ENCODE measurements around the gene NAT10.

DNA sequence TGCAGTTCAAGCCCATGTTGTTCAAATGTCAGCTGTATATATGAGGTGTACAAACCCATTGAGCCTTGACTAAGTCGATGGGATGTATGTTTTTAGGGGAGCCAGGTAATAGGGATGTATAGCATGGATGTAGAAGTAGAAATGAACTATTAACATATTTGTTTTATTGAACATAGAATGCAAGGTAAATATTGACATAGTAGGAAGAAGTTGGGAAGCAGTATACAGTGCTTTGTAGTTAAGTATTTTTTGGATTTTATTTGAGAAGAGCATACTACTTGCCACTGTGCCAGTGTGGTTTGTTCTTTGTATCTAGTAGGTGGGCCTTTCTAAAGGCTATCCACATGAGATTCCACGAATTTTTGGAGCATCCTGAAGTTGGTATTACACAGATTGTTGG lies 20.8 kb upstream of the NAT10 start:
- TF ChIP-seq, protein P1, sequence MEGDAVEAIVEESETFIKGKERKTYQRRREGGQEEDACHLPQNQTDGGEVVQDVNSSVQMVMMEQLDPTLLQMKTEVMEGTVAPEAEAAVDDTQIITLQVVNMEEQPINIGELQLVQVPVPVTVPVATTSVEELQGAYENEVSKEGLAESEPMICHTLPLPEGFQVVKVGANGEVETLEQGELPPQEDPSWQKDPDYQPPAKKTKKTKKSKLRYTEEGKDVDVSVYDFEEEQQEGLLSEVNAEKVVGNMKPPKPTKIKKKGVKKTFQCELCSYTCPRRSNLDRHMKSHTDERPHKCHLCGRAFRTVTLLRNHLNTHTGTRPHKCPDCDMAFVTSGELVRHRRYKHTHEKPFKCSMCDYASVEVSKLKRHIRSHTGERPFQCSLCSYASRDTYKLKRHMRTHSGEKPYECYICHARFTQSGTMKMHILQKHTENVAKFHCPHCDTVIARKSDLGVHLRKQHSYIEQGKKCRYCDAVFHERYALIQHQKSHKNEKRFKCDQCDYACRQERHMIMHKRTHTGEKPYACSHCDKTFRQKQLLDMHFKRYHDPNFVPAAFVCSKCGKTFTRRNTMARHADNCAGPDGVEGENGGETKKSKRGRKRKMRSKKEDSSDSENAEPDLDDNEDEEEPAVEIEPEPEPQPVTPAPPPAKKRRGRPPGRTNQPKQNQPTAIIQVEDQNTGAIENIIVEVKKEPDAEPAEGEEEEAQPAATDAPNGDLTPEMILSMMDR (IDR thresholded peaks at IDR 0.05): no peak
- no peak for TF ChIP-seq POLR2A (IDR thresholded peaks at IDR 0.05)
